Fibroblast of skin of scalp (primary cell): Measurements from ENCODE around the gene ZNF3.
A peak's percentile ranks its signal among the peaks of the same experiment; 100 is the strongest.

ENCODE experiments used
- DNase-seq: peaks from one replicate; pipeline ENCODE4 v3.0.0-alpha.2; 2013

Gene ZNF3

DNA sequence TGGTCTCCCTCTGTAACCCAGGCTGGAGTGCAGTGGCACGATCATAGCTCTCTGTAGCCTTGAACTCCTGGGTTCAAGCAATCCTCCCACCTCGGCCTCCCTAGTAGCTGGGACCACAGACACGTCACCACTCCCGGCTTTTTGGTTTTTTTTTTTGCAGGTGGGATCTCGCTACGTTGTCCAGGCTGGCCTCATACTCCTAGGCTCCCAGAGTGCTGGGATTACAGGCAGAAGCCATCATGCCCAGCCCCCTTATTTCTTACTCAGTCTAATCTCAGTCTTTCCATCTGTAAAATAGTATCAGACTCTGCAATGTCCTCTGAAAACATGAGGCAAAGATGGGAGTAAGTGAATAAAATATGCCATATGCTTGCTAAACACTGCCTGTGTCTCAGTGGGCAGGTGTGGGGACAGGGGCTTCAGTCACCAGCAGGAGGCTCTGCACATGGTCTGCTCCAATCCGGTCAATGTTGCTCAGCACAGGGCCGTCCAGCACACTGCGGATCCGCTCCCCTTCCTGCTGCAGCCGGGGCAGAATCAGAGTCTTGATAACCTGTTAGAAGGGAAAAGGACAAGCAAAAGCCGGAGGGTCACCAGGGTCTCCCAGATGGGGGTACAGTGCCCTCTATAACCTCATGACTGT, 28.1 kb upstream of the ZNF3 start:
- DNase-seq = no peak

DNA sequence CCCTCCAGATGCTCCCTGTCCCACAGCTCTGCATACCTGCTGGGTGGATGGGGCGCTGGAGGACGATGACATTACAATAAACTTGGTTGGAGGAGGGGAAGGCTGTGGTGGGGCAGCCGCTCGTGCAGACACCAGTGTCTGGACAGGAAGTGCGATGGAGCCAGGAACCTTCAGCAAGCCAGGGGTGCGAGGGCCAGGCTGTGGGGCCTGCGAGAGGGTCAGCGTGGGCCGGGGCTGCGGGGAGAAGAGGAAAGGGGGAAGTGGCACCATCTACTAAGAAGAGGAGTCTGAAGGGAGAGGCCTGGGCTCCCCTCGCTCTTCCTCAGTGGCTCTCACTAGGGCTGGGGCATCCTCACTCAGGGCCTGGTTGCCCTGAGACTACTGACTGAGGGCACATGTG, 26.4 kb upstream of the ZNF3 start:
- no peak for DNase-seq

DNA sequence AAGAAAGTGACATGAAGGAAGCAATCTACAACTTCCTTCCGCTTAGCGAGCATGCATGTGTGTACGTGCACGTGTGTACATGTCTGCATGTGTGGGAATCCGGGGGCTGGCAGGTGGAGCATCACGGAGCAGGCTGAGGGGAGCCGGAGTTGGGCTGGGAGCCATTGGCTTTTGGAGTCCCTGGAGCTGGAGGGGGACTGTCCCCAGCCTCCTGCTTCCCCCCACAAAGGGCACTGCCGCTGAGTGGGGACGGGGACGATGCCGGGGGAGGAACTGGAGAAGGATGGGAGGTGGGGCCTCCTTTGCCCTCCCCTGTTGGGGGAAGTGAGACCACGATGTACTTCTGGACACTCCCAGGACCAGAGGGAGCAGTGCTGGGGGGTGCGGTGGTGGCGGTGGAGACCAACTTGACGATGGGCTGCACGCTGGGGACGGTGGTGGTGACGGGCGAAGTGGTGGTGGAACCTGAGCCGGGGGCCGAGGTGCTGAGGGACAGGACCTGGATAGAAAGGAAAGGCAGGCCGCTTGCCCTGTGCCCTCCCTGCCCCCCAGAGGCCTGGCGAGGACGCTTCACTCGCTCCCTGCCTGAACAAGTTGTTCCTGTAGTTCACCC, 25.7 kb upstream of the ZNF3 start:
- DNase-seq = no peak

DNA sequence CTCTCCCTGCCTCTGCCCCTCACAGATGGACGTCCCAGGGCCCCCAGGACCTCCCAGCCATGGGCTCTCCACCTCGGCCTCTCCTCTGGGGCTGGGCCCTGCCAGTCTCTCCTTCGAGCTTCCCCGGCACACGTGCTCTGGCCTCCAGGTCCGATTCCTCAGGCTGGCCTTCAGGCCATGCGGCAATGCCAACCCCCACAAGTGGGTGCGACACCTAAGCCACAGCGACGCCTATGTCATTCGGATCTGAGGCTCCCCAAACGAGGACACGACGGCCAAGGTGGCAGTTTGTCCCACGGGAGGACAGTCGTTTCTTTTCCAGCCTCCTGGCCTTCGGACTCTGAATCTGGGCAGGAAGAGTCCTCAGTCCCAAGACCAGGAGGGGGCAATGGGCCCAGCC, 25.1 kb upstream of the ZNF3 start:
- no peak for DNase-seq

DNA sequence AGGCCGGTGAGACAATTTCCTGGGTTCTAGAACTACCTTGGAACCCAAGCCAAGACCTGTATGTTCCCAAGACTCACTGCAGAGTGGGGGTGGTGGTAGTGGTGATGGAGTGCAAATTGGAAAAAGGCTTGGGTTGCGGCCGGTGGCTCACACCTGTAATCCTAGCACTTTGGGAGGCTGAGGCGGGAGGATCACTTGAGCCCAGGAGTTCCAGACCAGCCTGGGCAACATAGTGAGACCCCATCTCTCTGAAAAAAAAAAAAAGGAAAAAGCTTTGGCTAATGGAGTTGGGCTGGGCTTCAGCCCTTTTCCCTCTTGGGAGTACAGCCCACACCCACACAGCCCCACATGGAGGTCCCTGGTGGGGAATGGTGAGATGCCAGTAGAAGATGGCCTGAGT, 24.0 kb upstream of the ZNF3 start:
- no peak for DNase-seq

DNA sequence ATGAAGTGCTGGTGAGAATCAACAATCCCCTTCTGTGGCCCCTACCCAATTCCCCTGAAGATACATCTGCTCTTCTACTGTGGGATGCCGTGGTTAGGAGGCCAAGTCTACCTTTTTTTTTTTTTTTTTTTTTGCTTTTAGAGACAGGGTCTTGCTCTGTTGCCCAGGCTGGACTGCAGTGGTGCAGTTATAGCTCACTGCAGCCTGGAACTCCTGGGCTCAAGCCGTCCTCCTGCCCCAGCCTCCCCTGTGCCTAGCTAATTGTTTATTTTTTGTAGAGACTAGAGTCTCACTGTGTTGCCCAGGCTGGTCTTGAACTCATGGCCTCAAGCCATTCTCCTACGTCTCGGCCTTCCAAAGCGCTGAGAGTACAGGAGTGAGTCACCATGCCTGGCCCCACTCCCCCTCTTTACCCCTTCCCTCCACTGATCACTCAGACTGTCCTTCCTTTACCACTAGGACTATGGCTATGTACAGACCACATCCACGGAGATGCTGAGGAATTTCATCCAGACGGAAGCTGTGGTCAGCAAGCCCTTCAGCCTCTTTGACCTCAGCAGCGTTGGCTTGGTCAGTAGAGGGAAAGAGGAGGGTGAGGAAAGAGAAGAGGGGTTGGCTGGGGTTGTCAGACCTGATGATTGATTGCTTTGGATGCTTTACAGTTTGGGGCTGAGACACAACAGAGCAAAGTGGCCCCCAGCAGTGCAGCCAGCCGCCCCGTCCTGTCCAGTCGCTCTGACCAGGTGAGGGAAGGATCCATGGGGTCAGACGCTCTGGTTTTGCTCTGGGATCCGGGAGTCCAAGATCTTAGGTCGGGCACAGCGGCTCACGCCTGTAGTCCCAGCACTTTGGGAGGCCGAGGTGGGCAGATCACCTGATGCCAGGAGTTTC, 21.7 kb upstream of the ZNF3 start:
- peak; percentile 15 for DNase-seq

DNA sequence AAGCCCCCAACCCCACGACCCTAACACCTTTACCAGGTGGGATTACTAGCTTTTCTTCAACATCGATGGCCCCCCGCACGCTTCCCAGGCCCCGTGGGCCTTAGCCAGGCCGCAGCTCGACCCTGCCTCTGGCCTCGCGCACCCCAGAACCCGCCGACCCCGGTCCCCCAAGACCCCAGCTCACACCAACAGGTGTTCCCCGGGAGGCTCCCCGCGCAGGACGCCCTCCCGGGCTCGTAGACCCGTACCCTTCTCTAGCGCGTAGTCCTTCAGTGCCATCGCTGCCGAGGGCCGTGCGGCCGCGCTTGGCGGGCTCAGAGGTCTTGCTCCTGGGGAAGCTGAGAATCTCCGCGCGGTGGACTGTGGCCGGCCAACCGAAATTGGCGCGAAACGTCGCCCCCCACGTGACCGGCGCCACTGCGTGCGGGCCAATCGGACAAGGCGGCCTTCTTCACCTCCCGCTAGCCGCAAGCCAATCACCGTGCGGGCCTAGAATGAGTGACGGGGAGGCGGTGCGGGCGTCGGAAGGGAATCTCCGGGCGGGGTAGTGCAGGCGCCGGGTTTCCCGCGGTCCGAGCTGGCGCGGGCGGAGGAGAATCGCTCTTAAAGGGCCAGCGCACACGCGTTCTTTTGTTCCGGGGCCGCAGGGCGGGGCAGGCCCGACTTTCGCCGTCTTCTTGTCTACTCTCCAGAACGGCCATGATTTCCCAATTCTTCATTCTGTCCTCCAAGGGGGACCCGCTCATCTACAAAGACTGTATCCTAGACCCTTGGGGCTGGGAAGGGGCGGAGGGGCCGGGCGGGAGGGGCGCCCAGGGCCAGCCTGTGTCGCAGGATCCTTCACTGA, 19.7 kb upstream of the ZNF3 start, which contains the start of the genes AP4M1 and MCM7:
Gene AP4M1, plus strand, starts transcription at position 628 of the 847 bp plus-strand sequence. Its CDS starts 72 bp downstream, at position 700.
Gene MCM7, minus strand, starts transcription at position 382 of the 847 bp plus-strand sequence. Its CDS starts 103 bp downstream, at position 279.
- DNase-seq = peak; percentile 100

DNA sequence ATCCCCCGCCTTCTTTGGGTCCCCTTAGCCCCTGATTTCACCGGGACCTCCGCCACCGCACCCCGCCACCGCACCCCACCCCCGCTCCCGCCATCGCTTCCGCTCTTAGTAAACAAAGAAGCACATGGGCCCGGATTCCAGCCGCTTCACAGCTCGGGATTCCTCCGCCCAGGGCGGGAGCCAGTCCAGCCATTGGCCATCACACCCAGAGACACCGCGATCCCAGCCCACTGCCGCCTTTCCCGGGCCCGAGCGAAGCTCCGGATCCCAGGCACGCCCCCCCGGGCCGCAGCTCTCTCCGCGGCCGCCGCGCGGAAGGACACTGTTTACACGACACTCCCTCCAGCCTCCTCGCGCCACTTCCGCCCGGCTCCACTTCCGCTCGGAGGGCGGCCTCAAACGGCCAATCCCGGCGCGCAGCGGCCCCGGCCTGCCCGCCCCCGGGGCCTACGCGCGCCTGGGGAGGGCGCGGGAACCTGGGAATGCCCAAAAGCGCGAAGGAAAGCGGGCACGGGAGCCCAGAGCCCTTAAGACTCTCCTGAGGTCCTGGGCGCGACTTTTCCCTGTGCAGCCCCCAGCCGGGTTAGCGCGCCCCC, 19.0 kb upstream of the ZNF3 start:
- DNase-seq = peak; percentile 98

DNA sequence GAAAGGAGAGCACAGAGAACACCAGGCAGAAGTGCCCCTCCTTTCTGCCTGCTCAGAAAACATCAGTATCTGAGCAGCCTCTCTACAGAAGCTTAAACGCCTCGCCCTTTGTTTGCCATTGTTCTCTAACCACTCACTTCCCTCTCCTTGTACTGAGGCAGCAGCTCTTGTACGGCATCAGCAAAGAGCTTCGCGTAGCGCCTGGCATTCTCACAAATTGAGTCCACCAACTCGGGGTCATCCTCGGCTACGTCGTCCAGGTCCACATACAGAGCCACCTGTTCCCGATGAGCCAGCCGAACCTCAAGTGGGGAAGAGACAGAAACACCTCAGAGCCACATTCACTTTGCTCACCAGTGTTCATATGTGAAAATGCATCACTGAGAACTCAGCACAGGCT, 17.9 kb upstream of the ZNF3 start:
- DNase-seq = no peak

DNA sequence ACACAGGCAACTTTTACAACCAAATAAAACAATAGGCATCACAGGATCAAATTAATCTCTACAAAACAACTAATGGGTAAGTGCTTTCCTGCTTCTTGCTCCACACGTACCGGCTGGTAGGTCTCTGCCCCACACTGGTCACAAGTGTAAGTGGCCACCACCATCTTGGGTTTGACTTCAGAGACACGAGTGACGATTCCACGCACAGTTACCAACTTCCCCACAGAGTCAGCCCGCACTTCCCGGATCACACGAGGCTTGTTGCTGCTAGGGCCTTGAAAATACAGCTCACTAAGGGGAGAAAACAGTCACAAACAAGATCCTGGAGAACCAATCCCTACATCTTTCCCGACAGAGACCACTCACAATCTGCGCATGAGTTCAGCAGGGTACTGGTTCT, 17.4 kb upstream of the ZNF3 start:
- DNase-seq = no peak

DNA sequence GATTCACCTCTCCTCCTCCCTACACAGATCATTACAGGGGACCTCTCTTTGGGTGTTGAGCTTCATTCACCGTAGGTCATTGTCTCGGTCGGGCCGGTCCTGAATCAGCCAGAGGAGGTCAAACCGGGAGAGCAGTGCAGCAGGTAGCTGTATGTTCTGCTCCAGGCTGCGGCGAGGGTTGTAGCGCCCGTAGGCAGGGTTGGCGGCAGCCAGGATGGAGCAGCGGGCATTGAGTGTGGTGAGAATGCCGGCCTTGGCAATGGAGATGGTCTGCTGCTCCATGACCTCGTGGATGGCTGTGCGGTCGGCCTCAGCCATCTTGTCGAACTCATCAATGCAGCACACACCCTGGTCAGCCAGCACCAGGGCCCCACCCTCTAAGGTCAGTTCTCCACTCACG, 14.2 kb upstream of the ZNF3 start:
- no peak for DNase-seq

DNA sequence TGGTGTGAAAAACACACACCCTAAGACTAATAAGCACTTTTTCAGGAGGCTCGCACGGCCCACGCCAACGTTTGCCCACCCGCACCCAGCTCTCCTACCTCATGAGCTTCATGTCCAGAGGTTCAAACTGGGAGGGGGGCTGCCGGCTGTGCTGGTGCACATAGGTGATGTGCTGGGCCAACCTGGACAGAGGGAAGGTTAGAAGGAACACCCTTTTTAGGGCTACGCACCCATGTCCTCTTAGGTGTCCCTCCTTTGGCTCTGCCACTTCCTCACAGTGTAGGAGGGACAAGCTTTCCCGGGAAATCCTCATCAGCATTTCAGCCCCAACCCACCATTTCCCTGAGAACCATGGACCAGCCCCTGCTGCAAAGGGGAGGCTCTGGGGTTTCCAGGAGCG, 13.8 kb upstream of the ZNF3 start:
- no peak for DNase-seq

DNA sequence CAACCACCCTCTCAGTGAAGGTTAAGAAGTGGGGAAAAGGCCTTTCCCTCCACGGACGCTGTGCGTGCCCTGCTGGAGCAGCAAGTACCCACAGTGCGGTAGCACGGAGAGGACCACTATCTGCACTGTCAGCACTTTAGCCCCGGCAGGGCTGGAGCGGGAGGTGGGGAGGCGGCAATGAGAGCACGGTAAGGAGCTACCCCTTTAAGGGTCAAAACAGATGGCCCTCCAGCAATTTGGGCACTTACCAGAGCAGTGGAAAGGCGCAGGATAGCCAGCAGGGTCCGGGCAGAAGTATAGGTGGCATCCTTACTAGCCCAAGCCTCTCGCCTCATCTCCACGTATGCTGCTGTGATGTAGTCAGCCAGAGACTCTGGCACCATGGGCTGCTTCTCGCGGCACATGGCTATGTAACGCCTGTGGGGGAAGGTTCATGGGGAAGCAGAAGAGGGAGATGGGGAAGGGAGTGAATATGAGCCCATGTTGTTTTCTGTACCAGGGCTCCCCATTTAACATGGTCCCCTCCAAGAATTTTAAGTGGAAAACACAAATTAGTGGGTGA, 12.5 kb upstream of the ZNF3 start:
- DNase-seq = no peak

DNA sequence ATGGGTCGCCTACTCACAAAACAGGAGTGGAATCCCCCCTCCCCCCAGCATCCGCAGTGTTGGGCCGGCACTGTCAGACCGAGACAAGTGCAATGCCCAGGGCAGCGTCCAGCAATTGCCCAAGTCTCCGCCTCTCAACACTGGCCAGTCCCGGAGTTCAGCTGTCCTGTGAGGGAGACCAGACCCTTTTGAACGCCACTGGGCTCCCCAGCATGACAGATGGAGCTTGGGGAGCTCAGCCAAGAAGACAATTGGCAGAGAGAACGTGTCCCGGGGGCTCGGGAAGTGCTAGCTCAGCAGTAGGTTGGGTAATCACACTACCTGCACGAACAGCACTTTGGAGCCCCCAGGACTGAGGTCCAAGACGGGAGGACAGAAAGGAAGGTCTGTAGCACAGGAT, 12.0 kb upstream of the ZNF3 start:
- DNase-seq = no peak

DNA sequence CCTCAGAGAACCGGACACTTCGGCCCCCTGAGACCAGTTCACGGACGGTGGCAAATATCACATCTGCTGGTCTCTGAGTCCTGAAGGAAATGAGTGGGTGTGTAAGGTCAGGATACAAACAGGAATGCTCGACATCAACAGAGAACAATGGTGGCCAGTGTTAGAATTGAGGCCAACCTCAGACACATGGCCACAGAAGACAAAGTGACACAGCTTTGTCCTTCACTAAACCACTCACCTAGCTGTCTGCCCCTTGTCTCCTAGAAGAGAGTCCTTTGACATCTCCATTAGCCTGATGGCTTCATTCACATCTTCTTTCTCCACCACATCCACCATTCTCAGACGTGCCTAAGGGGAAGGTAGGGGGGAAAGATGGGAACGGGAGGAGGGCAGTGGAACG, 11.5 kb upstream of the ZNF3 start:
- no peak for DNase-seq

DNA sequence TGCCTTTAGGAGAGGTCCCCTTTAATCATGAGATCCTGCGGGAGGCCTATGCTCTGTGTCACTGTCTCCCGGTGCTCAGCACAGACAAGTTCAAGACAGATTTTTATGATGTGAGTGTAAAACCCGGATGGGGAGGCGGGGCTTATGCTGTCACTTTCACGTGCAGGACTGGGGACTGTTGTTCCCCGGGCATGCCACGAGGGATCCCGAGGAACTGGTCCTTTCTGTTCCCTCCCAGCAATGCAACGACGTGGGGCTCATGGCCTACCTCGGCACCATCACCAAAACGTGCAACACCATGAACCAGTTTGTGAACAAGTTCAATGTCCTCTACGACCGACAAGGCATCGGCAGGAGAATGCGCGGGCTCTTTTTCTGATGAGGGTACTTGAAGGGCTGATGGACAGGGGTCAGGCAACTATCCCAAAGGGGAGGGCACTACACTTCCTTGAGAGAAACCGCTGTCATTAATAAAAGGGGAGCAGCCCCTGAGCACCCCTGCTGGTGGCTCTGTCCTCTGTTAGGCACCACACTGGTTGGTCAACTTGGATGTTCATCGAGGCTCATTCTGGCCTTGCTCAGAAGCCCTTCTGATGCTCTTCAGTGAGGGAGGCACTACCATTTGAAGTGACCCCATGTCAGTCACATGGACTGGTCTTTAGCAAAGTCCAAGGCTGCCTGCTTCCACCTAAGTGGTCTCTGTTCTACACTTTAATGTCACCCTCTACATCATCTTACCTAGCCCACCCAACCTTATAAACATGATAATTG, 10.1 kb upstream of the ZNF3 start:
- no peak for DNase-seq

DNA sequence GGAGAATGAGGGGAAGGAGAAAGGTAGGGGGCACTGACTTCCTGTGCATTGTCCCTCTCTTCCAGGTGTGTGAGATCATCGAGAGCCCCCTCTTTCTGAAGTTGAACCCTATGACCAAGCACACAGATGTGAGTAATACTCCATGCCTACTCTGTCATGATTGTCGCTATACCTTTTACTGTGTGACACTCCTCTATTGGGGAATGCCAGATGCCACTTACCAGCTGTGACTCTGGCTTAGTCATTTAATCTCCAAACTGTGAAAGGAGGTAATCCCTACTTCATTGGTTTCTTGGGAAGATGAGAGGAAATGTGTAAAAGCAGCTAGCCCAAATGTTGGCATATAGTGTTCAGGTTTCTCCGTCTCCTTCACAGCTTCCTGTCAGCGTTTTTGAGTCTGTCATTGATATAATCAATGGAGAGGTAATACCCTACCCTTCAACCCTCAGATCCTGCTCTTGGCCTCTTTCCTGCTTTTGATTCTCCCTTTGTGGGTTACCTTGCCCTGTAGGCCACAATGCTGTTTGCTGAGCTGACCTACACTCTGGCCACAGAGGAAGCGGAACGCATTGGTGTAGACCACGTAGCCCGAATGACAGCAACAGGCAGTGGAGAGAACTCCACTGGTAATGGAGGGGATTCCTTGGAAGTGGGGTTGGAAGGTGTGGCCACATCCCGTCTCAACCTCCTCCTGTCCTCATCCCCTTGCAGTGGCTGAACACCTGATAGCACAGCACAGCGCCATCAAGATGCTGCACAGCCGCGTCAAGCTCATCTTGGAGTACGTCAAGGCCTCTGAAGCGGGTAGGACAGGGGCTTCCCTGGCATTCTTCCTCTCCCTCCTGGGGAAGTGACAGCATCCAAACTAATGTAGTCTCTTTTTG, 9.2 kb upstream of the ZNF3 start:
- no peak for DNase-seq

DNA sequence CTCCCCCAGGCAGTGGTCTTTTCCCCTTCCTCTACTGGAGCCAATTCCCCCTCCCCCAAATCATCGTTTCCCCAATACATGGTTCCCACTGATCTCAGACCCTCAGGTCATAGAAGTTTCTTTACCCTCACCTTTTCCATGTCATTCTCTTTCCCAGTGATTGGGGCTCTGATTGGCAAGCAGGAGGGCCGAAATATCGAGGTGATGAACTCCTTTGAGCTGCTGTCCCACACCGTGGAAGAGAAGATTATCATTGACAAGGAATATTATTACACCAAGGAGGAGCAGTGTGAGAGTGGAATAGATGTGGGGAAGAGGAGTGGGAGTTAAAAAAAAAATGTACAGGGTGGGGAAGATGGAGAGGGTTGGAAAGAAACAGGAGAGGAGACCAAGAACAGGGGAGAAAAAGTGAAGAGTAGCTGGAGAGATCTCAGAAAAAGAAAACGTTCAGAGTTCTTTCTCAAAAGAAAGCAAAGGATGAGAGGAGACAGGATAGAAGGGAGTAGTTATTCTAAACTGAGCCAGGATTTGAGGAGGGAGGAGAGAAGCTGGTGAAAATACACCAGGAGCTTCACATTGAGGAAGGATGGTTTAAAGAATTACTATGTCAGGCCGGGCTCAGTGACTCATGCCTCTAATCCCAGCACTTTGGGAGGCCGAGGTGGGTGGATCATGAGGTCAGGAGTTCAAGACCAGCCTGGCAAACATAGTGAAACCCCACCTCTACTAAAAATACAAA, 8.1 kb upstream of the ZNF3 start:
- DNase-seq = no peak
